Keratinocyte (primary cell): ENCODE data around the gene C16orf54. TPM values are rescaled to one million over a fixed set of nuclear protein-coding genes. Genes with fewer than 3 reads are reported as not detected.

Source experiments
- DNase-seq: peaks from one replicate; pipeline ENCODE4 v3.0.0-alpha.2; 2011; ENCODE audit warnings: low read depth, missing footprints, low spot score
- FAIRE-seq: peaks from 2 replicates; lab custom pipeline; 2011; peaks lifted over from hg19 to GRCh38; lab: Jason Lieb, UNC
- H2AFZ ChIP-seq: 2 replicates; pipeline ENCODE4 v1.6.0; 2012; ENCODE audit warnings: low read length, control low read depth, inconsistent platforms; ENCODE audit not compliant: control insufficient read depth
- H3K27ac ChIP-seq: 2 replicates; pipeline ENCODE4 v1.5.1; 2011; ENCODE audit warnings: low read length; ENCODE audit not compliant: control insufficient read depth, insufficient read depth
- H3K27me3 ChIP-seq: 3 replicates; pipeline ENCODE4 v1.6.0; 2011; ENCODE audit warnings: low read length; ENCODE audit not compliant: control insufficient read depth, insufficient read depth; ENCODE audit errors: extremely low read depth
- H3K36me3 ChIP-seq, 2 experiments: 2 replicates in 1 of 2; 3 replicates in 1 of 2; pipeline ENCODE4 v1.5.1; 2011; ENCODE audit warnings: low read length in 2 of 2, mild to moderate bottlenecking in 1 of 2; ENCODE audit not compliant: control insufficient read depth in 2 of 2, insufficient read depth in 2 of 2; ENCODE audit errors: extremely low read depth in 1 of 2
- H3K4me1 ChIP-seq: 3 replicates; pipeline ENCODE4 v1.5.1; 2011; ENCODE audit warnings: low read length; ENCODE audit not compliant: control insufficient read depth, insufficient read depth; ENCODE audit errors: extremely low read depth
- H3K4me2 ChIP-seq: 3 replicates; pipeline ENCODE4 v1.6.0; 2011; ENCODE audit warnings: low read depth, low read length; ENCODE audit not compliant: control insufficient read depth, insufficient read depth; ENCODE audit errors: extremely low read depth
- H3K4me3 ChIP-seq, 3 experiments: fragments of 200-600 bp in 1 of 3; sonication (generic) in 1 of 3; 2 replicates in 2 of 3; 3 replicates in 1 of 3; pipeline ENCODE4 v1.5.1; 2011 to 2016; ENCODE audit warnings: low read length in 3 of 3, mild to moderate bottlenecking in 3 of 3, control low read depth in 2 of 3, inconsistent platforms in 1 of 3, low read depth in 1 of 3, mixed read lengths in 1 of 3, mixed run types in 1 of 3, moderate library complexity in 1 of 3; ENCODE audit not compliant: control insufficient read depth in 2 of 3, insufficient read depth in 2 of 3; ENCODE audit errors: extremely low read depth in 1 of 3
- H3K79me2 ChIP-seq: 2 replicates; pipeline ENCODE4 v1.6.0; 2012; ENCODE audit warnings: low read length; ENCODE audit not compliant: control insufficient read depth, insufficient read depth
- H3K9ac ChIP-seq: 3 replicates; pipeline ENCODE4 v1.6.0; 2011; ENCODE audit warnings: low read length; ENCODE audit not compliant: control insufficient read depth, insufficient read depth; ENCODE audit errors: extremely low read depth
- H3K9me1 ChIP-seq: 3 replicates; pipeline ENCODE4 v1.6.0; 2011; ENCODE audit warnings: low read length; ENCODE audit not compliant: control insufficient read depth, insufficient read depth; ENCODE audit errors: extremely low read depth
- H3K9me3 ChIP-seq: 2 replicates; pipeline ENCODE4 v1.5.1; 2012; ENCODE audit warnings: low read depth, low read length; ENCODE audit not compliant: control insufficient read depth
- H4K20me1 ChIP-seq: 3 replicates; pipeline ENCODE4 v1.6.0; 2011; ENCODE audit warnings: low read length; ENCODE audit not compliant: control insufficient read depth, insufficient read depth; ENCODE audit errors: extremely low read depth
- EZH2 ChIP-seq: IDR thresholded peaks from one replicate; pipeline ENCODE4 v1.6.1; 2012; ENCODE audit warnings: inconsistent platforms, mild to moderate bottlenecking, low read length, moderate library complexity
- dilution Hi-C: fragments of 300-500 bp; cut with MboI; formaldehyde crosslinking; loops from one replicate; pipeline ENCODE4 v1.7.0; 2020; ENCODE audit warnings: low sequenced_read_pairs; ENCODE audit not compliant: extremely low pct_ligation_motif_present
- polyA plus RNA-seq, 5 experiments: library from polyadenylated mRNA; depleted of rRNA in 3 of 5; stranded (reverse) in 3 of 5; stranded (forward) in 1 of 5; unstranded in 1 of 5; fragments of >200 nt; gene quantifications; 1 replicate in 1 of 5; 2 replicates in 3 of 5; 3 replicates in 1 of 5; pipeline versions ENCODE4 v1.2.1 to v1.2.3, GENCODE V29; 2011 to 2012; ENCODE audit warnings: missing spikeins in 2 of 5, low read depth in 1 of 5, low replicate concordance in 1 of 5
- TF ChIP-seq, protein P1 (sequence below), 3 experiments: IDR thresholded peaks in 1 of 3; conservative IDR thresholded peaks in 1 of 3; optimal IDR thresholded peaks in 1 of 3; 2 replicates in 2 of 3; 3 replicates in 1 of 3; pipeline versions ENCODE3 to v1.5.1; 2011; ENCODE audit warnings: low read length in 3 of 3, mild to moderate bottlenecking in 3 of 3, moderate library complexity in 2 of 3, control low read depth in 1 of 3, inconsistent platforms in 1 of 3; ENCODE audit not compliant: insufficient read depth in 2 of 3; ENCODE audit errors: extremely low read depth in 1 of 3

C16orf54 gene
- polyA plus RNA-seq, 1 donor (not counting 4 experiments of a cell fraction or from before 2014, with no cell fraction given) = not detected

DNA sequence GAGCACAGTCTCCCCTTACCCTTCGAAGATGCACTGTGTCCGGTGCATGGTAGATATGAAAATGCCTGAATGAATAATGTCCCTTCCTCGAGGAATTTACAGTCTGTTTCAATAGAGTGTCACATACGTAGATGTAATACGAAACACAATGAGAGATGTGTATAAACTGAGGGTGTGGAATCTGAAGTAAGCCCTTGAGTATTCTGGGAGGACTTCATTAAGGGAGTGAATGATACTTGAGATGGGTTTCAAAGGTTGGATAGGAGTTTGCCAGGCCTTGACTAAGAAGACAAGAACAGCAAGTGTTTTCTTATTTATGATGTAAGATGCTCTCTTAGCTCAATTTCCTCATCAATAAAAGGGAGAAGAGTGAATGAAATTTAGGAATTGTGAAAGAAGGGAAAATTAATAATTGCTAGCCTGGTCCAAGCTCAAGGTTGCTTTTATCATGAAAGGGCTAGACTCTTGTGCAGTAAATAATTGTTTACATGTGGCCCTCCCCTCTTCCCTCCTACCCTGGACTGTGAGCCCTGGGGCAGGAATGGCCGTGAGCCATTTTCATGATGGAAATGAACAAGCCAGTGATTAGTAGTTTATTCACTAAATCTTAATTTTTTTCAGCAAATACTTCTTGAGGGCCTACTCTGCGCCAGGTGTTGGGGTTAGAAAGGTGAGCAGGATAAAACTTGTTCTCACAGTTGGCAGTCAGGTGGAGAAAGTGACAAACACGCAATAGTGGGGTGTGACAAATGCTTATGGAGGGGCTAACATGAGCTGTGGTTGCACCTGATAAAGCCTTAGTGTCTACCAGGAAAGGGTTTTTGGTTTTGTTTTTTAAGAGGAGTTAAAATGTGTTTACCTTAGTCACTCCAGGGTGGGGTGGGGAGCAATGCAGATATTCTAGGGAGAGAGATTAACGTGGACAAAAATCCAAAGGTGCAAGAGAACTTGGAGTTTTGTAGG is 46.3 kb upstream of the C16orf54 start:
- Histone ChIP-seq H2AFZ (peak overlapping the region; percentile 96), H3K27me3 (no peaks in the 10 kb centered on the region), H3K79me2 (peaks cover 58% of the 10 kb centered on the region), H3K4me3 (peak overlapping the region; percentile 72 to 91 (median 89)), H3K9ac (peak overlapping the region; percentile 91), H3K9me1 (no peaks in the 10 kb centered on the region), H4K20me1 (no peaks in the 10 kb centered on the region), H3K36me3 (peaks cover 1 to 9% of the 10 kb centered on the region in 2 experiments), H3K9me3 (no peaks in the 10 kb centered on the region), H3K27ac (peak overlapping the region; percentile 79), H3K4me1 (peaks cover 21% of the 10 kb centered on the region), H3K4me2 (peak overlapping the region; percentile 90)
- FAIRE-seq = no peak
- dilution Hi-C loops = no loop called here
- no peak for DNase-seq
- TF ChIP-seq EZH2 = no peak
- TF ChIP-seq, protein P1, sequence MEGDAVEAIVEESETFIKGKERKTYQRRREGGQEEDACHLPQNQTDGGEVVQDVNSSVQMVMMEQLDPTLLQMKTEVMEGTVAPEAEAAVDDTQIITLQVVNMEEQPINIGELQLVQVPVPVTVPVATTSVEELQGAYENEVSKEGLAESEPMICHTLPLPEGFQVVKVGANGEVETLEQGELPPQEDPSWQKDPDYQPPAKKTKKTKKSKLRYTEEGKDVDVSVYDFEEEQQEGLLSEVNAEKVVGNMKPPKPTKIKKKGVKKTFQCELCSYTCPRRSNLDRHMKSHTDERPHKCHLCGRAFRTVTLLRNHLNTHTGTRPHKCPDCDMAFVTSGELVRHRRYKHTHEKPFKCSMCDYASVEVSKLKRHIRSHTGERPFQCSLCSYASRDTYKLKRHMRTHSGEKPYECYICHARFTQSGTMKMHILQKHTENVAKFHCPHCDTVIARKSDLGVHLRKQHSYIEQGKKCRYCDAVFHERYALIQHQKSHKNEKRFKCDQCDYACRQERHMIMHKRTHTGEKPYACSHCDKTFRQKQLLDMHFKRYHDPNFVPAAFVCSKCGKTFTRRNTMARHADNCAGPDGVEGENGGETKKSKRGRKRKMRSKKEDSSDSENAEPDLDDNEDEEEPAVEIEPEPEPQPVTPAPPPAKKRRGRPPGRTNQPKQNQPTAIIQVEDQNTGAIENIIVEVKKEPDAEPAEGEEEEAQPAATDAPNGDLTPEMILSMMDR (optimal IDR thresholded peaks at IDR 0.05 in 1 of 3, IDR thresholded peaks at IDR 0.05 in 1 of 3, conservative IDR thresholded peaks at IDR 0.05 in 1 of 3; ENCODE audit: extremely low read depth in 1 of 3, insufficient read depth in 2 of 3, low read length in 3 of 3) = no peak

DNA sequence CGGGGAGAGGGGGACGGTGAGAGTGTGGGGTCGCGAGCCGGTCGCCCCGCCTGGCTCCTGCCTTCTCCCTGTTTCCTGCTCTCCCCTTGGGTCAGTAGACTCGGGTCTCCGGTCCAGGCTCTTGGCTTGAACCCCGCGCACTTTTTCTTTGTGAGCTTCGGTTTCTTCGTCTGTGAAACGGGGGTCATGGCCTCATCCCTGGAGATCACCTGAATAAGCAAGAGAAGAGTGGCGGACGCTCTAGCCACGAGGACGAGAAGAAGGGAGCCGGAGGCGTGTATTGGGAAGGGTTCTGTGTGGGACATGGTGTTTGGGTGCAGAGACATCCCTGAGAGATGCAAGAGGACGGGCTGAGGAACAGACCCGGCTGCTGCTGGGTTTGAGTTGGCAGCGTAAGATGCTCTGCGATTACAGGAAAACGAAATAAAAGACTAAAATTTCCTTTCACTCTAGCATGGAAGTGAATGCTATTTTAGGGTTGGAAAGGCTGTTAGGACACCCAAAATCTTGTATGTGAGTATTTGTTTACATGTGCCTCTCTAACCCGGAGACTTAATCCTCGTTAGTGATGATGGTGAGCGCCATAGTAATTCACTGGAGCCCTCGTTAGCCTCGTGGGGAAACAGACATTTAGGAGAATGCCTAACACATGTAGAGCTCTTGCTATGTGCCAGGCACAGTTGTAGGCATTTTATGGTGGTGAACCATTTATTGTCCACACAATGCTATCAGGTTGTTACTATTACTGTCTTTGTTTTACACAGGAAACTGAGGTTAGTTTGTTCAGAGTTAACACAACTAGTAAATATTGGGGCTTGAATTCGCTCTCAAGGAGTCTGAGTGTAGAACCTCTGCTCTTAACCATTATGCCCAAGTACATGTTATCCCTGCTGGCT is 45.4 kb upstream of the C16orf54 start:
- Histone ChIP-seq H3K4me3 (peak overlapping the region; percentile 72 to 91 (median 89)), H3K9me1 (no peaks in the 10 kb centered on the region), H3K9me3 (no peaks in the 10 kb centered on the region), H4K20me1 (no peaks in the 10 kb centered on the region), H3K27me3 (no peaks in the 10 kb centered on the region), H3K4me1 (peaks cover 21% of the 10 kb centered on the region), H3K79me2 (peaks cover 53% of the 10 kb centered on the region), H2AFZ (peak overlapping the region; percentile 96), H3K9ac (peak overlapping the region; percentile 91), H3K27ac (peak overlapping the region; percentile 79), H3K4me2 (peak overlapping the region; percentile 90), H3K36me3 (peaks cover 0 to 2% of the 10 kb centered on the region in 2 experiments)
- TF ChIP-seq, protein P1 (optimal IDR thresholded peaks at IDR 0.05 in 1 of 3, IDR thresholded peaks at IDR 0.05 in 1 of 3, conservative IDR thresholded peaks at IDR 0.05 in 1 of 3; ENCODE audit: extremely low read depth in 1 of 3, insufficient read depth in 2 of 3, low read length in 3 of 3) = no peak
- TF ChIP-seq EZH2 = no peak
- DNase-seq (no peak), FAIRE-seq (no peak)
- dilution Hi-C loops = no loop called here
